Body of pancreas (tissue), 4 donors: Measurements from ENCODE around the gene SLC34A1. TPM values are rescaled to one million over a fixed set of nuclear protein-coding genes. Genes with fewer than 3 reads are reported as not detected.

ENCODE experiments used
- ATAC-seq: fragments of 150-250 bp; one replicate; pipeline ENCODE4 v1.9.1; 2016
- DNase-seq, 4 donors: peaks; one replicate each; pipeline ENCODE4 v3.0.0-alpha.2; 2019
- H3K27ac ChIP-seq, 4 donors: fragments of 200-600 bp; sonication (generic); 1 replicate in 3 of 4; 2 replicates in 1 of 4; pipeline versions ENCODE4 v1.5.1 to v1.6.1; 2016 to 2019; ENCODE audit warnings: mild to moderate bottlenecking in 1 of 4, mixed read lengths in 1 of 4, moderate library complexity in 1 of 4
- H3K27me3 ChIP-seq, 2 donors: fragments of 200-600 bp; sonication (generic); one replicate each; pipeline ENCODE4 v1.6.0; 2016; ENCODE audit warnings: mild to moderate bottlenecking in 1 of 2
- H3K36me3 ChIP-seq, 2 donors: fragments of 200-600 bp; sonication (generic); replicated peaks in 1 of 2; 2 replicates each; pipeline ENCODE4 v1.5.1; 2016; ENCODE audit warnings: low read depth in 2 of 2; ENCODE audit not compliant: insufficient read depth in 1 of 2
- H3K4me1 ChIP-seq: fragments of 200-600 bp; sonication (generic); one replicate; pipeline ENCODE4 v1.6.0; 2016
- H3K4me3 ChIP-seq, 2 donors: fragments of 200-600 bp; sonication (generic); 1 replicate in 1 of 2; 2 replicates in 1 of 2; pipeline ENCODE4 v1.5.1; 2016 to 2019
- H3K9me3 ChIP-seq, 3 donors: fragments of 200-600 bp; sonication (generic); 1 replicate in 2 of 3; 2 replicates in 1 of 3; pipeline ENCODE4 v1.5.1; 2016
- CTCF ChIP-seq, 7 experiments: fragments of 450-650 bp in 4 of 7; fragments of 200-600 bp in 3 of 7; sonication (generic) in 3 of 7; IDR thresholded peaks; one replicate each; pipeline ENCODE4 v1.5.1; 2016 to 2019; ENCODE audit warnings: antibody characterized with exemption in 7 of 7
- POLR2A ChIP-seq, 3 donors: fragments of 450-650 bp; IDR thresholded peaks; one replicate each; pipeline ENCODE4 v1.6.1; 2016; ENCODE audit warnings: antibody characterized with exemption in 3 of 3, mild to moderate bottlenecking in 2 of 3
- WGBS, 2 donors: methylation state at CpG; one replicate each; pipeline ENCODE4 v1.1.5; 2017; 5-methylcytosine and 5-hydroxymethylcytosine counted together
- intact Hi-C: fragments of 100-400 bp; cut with DNase I; formaldehyde crosslinking; loops from one replicate; pipeline ENCODE4 v1.15.1; 2023
- total RNA-seq, 2 donors: library from RNA; depleted of rRNA; stranded (reverse); fragments of >200 nt; gene quantifications; one replicate each; pipeline ENCODE4 v1.1.0, GENCODE V29; 2016

The SLC34A1 gene
- total RNA-seq, 2 donors from 2014 or later: not detected

GRCh38 chr5:177385720-177386119, 1.5 kb downstream of the SLC34A1 start:
- no peak for TF ChIP-seq CTCF (IDR thresholded peaks at IDR 0.05)
- no peak for TF ChIP-seq POLR2A (IDR thresholded peaks at IDR 0.05)
- H3K4me3 ChIP-seq: no peak overlapping the region
- intact Hi-C loops: loop anchor here (5.0 kb wide), 1 partner anchor 117 kb away; no protein-coding TSS in a partner anchor
- H3K9me3 ChIP-seq: no peaks in the 10 kb centered on the region
- no peaks in the 10 kb centered on the region for H3K36me3 ChIP-seq
- no peak for ATAC-seq
- no peaks in the 10 kb centered on the region for H3K27me3 ChIP-seq
- H3K4me1 ChIP-seq: peaks cover 5% of the 10 kb centered on the region
- DNase-seq: no peak
- WGBS, 2 donors: 40 to 57% methylated on average over 1 to 9 of the region's 11 CpGs
- H3K27ac ChIP-seq: no peak overlapping the region

GRCh38 chr5:177386542-177386941, 2.3 kb downstream of the SLC34A1 start:
- TF ChIP-seq CTCF (IDR thresholded peaks at IDR 0.05): no peak
- no peak for TF ChIP-seq POLR2A (IDR thresholded peaks at IDR 0.05)
- intact Hi-C loops: loop anchor here (5.0 kb wide), 1 partner anchor 116 kb away; no protein-coding TSS in a partner anchor
- no peaks in the 10 kb centered on the region for H3K36me3 ChIP-seq
- ATAC-seq (no peak), DNase-seq (no peak)
- no peak overlapping the region for H3K27ac ChIP-seq
- 88 to 100% methylated on average over 2 to 8 of the region's 8 CpGs for WGBS, 2 donors
- H3K4me3 ChIP-seq: no peak overlapping the region
- no peaks in the 10 kb centered on the region for H3K9me3 ChIP-seq
- no peaks in the 10 kb centered on the region for H3K27me3 ChIP-seq
- peaks cover 5% of the 10 kb centered on the region for H3K4me1 ChIP-seq

- Histone ChIP-seq H3K4me3 (no peak overlapping the region), H3K4me1 (peaks cover 5% of the 10 kb centered on the region), H3K36me3 (no peaks in the 10 kb centered on the region), H3K9me3 (no peaks in the 10 kb centered on the region), H3K27ac (no peak overlapping the region), H3K27me3 (no peaks in the 10 kb centered on the region)
- WGBS, 2 donors: 63 to 73% methylated on average over 13 to 14 of the region's 14 CpGs
- no peak for TF ChIP-seq CTCF (IDR thresholded peaks at IDR 0.05)
- TF ChIP-seq POLR2A (IDR thresholded peaks at IDR 0.05): no peak
- ATAC-seq (no peak), DNase-seq (no peak)
- intact Hi-C loops: loop anchor here (5.0 kb wide), 1 partner anchor 115 kb away; no protein-coding TSS in a partner anchor
These were observed 3.2 kb downstream of the SLC34A1 start for GRCh38 chr5:177387405-177387804.

GRCh38 chr5:177388521-177389052, 4.4 kb downstream of the SLC34A1 start:
- no peaks in the 10 kb centered on the region for H3K4me1 ChIP-seq
- intact Hi-C loops: loop anchor here (5.0 kb wide), 1 partner anchor 114 kb away; no protein-coding TSS in a partner anchor
- DNase-seq: no peak
- no peaks in the 10 kb centered on the region for H3K36me3 ChIP-seq
- WGBS, 2 donors: 78 to 85% methylated on average over 10 of the region's 10 CpGs
- no peaks in the 10 kb centered on the region for H3K9me3 ChIP-seq
- ATAC-seq: no peak
- H3K27me3 ChIP-seq: no peaks in the 10 kb centered on the region
- TF ChIP-seq POLR2A (IDR thresholded peaks at IDR 0.05) (no peak), CTCF (IDR thresholded peaks at IDR 0.05) (no peak)
- H3K27ac ChIP-seq: no peak overlapping the region
- no peak overlapping the region for H3K4me3 ChIP-seq
